HL-60 (cell line): Measurements from ENCODE around the gene FBLN1.

ENCODE experiments used
- DNase-seq, 2 experiments: peaks; one replicate each; pipeline ENCODE4 v3.0.0-alpha.2; 2010 to 2020; ENCODE audit warnings: low read depth in 1 of 2, low spot score in 1 of 2
- H3K27ac ChIP-seq: fragments of 250-450 bp; sonication (Bioruptor Pico); replicated peaks from 2 replicates; pipeline ENCODE4 v1.5.1; 2020; ENCODE audit warnings: mild to moderate bottlenecking, moderate library complexity
- H3K27me3 ChIP-seq: fragments of 250-450 bp; sonication (Bioruptor Pico); 2 replicates; pipeline ENCODE4 v1.5.1; 2021; ENCODE audit warnings: mild to moderate bottlenecking, moderate library complexity; ENCODE audit not compliant: insufficient read depth, poor library complexity, severe bottlenecking
- H3K4me3 ChIP-seq: replicated peaks from 2 replicates; pipeline ENCODE4 v1.5.1; 2011; ENCODE audit warnings: mild to moderate bottlenecking, control low read depth, low read length; ENCODE audit not compliant: insufficient read depth
- CTCF ChIP-seq: IDR thresholded peaks from one replicate; pipeline ENCODE4 v1.5.1; 2011; ENCODE audit warnings: low read length, control low read depth, inconsistent platforms; ENCODE audit not compliant: insufficient read depth
- GABPA ChIP-seq: IDR thresholded peaks from 2 replicates; pipeline ENCODE4 v1.6.1; 2012; ENCODE audit warnings: low read depth
- POLR2AphosphoS5 ChIP-seq: IDR thresholded peaks from 2 replicates; pipeline ENCODE4 v1.6.1; 2012; ENCODE audit warnings: low read depth
- REST ChIP-seq: IDR thresholded peaks from 2 replicates; pipeline ENCODE4 v1.6.1; 2012; ENCODE audit warnings: low read depth; ENCODE audit not compliant: insufficient replicate concordance
- SPI1 ChIP-seq: IDR thresholded peaks from 2 replicates; pipeline ENCODE4 v1.6.1; 2012; ENCODE audit warnings: low read depth, mild to moderate bottlenecking, borderline replicate concordance

FBLN1 gene

GRCh38 chr22:45481661-45482060, 21.0 kb upstream of the FBLN1 start:
- no peak overlapping the region for H3K27ac ChIP-seq
- no peaks in the 10 kb centered on the region for H3K27me3 ChIP-seq
- H3K4me3 ChIP-seq = no peak overlapping the region
- no peak for DNase-seq
- TF ChIP-seq CTCF (no peak), REST (no peak), GABPA (no peak), SPI1 (no peak), POLR2AphosphoS5 (no peak)

- TF ChIP-seq POLR2AphosphoS5 = no peak
- no peak for TF ChIP-seq REST
- TF ChIP-seq GABPA = no peak
- no peak for TF ChIP-seq CTCF
- TF ChIP-seq SPI1 = no peak
- Histone ChIP-seq H3K4me3 (no peak overlapping the region), H3K27ac (no peak overlapping the region), H3K27me3 (no peaks in the 10 kb centered on the region)
- no peak for DNase-seq
These were observed 20.5 kb upstream of the FBLN1 start for GRCh38 chr22:45482169-45482568.

GRCh38 chr22:45483319-45483718, 19.4 kb upstream of the FBLN1 start:
- Histone ChIP-seq H3K27ac (no peak overlapping the region), H3K4me3 (no peak overlapping the region), H3K27me3 (no peaks in the 10 kb centered on the region)
- DNase-seq = no peak
- TF ChIP-seq SPI1 (no peak), GABPA (no peak), REST (no peak), CTCF (no peak), POLR2AphosphoS5 (no peak)
